ENCODE data around the gene MAPK8.

The MAPK8 gene

DNA sequence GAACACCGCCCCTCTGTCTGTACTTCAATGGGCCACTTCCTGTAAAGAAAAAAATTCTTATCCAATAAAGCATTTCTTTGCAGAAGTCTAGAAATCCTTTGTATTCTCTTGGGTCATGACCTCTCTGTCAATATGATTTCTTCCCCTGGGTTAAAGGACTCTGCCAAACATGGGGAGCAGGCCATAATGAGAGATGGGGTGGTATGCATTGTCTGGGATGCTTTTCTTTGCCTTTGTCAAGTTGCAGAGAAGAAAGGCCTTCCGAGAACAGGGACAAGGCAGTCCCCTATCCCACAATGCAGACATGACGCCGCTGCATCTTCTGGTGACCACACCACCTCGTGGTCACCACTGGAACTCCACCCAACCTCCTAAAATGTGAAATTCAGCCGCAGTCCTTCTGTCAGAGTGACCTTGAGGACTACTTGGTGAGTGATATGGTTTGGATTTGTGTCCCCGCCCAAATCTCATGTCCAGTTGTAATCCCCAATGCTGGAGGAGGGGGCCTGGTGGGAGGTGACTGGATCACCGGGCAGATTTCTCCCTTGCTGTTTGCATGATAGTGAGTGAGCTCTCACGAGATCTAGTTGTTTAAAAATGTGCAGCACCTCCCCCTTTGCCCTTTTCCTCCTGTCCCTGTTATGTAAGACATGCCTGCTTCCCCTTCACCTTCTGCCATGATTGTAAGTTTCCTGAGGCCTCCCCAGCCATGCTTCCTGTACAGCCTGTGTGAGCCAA, 16.8 kb upstream of the MAPK8 start:
- DNase-seq = peak; percentile 71
- in situ Hi-C loops (cut with MboI; ENCODE audit: low pct_unique_long_range_greater_than_20kb, low sequenced_read_pairs) = no loop called here

DNA sequence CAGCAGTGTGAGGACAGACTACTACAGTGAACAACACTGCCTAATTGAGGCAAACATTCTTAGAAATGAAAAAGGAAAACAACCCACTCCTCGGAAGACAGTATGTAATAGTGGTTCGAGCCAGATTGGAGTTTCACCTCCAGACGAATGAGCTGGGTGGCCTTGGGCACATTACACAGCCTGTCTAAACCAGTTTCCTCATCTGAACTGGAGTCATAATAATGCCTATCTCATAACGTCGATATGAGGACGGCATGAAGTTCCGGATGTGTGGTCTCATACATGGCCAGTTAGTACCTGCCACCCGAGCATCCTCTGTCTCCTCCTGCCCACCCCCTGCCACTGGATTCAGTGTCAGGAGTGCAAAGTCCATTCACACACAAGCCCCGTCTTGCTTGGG, 16.2 kb upstream of the MAPK8 start:
- in situ Hi-C loops (cut with MboI; ENCODE audit: low pct_unique_long_range_greater_than_20kb, low sequenced_read_pairs) = no loop called here
- DNase-seq = no peak

DNA sequence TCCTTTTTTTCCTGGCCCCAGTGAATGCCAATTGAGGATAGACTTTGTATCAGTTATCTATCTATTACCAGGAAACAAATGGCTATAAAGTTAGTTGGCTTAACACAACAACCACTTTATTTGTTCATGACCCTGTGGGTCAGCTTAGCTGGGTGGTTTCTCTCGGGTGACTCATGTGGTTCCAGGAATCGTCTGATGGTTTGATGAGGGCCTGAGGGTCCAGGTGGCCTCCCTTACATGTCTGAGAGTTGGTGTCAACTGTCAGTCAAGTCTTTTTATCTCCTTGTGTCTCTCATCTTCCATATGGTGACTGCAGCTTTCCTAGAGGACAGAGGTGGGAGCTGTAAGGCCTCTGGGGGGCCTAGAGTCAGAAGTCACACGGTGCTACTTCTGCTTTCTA, 15.3 kb upstream of the MAPK8 start:
- no peak for DNase-seq
- in situ Hi-C loops (cut with MboI; ENCODE audit: low pct_unique_long_range_greater_than_20kb, low sequenced_read_pairs) = no loop called here

DNA sequence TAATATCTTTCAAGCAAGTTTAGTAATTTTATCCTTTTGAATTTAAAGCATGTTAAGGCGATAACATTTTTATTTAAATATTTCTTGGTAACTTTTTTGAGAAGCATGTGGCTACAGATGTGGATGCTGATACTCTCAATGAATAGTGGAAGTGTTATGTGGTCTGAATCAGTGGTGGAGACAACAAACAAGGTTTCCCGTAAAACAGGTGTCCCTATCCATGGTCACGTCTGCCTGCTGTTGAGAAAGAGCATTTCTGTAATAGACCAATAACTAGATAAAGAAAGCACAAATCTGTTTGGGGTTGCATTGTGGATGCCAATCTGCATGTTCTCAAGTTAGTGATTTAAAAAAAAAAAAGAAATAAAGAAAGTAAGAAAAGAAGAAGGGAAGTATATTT, 13.9 kb upstream of the MAPK8 start:
- DNase-seq = no peak
- in situ Hi-C loops (cut with MboI; ENCODE audit: low pct_unique_long_range_greater_than_20kb, low sequenced_read_pairs) = no loop called here

- in situ Hi-C loops (cut with MboI; ENCODE audit: low pct_unique_long_range_greater_than_20kb, low sequenced_read_pairs) = no loop called here
- no peak for DNase-seq
These were observed 12.0 kb upstream of the MAPK8 start for GRCh38 chr10:48294431-48294830.

GRCh38 chr10:48296576-48297098, 9.8 kb upstream of the MAPK8 start:
- in situ Hi-C loops (cut with MboI; ENCODE audit: low pct_unique_long_range_greater_than_20kb, low sequenced_read_pairs) = no loop called here
- no peak for DNase-seq

- in situ Hi-C loops (cut with MboI; ENCODE audit: low pct_unique_long_range_greater_than_20kb, low sequenced_read_pairs) = no loop called here
- DNase-seq = no peak
These were observed 7.4 kb upstream of the MAPK8 start for GRCh38 chr10:48299066-48299465.

DNA sequence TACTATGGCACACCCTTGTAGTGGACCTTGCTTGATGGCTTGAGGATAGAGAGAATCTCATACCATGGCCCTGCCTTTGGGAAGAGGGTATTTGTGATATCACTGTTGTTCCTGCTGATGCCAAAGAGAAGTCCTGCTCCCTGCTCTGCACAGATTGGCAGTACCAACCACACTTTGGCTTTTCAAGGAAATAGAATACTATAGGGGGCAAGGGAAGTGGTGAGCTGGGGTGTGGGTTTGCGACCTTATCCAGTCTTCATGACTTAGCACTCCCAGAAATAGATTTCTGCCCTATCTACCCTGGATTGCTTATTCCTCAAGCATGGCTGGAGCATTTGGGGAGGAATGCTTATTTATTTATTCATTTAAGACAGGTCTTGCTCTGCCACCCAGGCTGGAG, 6.8 kb upstream of the MAPK8 start:
- no peak for DNase-seq
- in situ Hi-C loops (cut with MboI; ENCODE audit: low pct_unique_long_range_greater_than_20kb, low sequenced_read_pairs) = no loop called here

- in situ Hi-C loops (cut with MboI; ENCODE audit: low pct_unique_long_range_greater_than_20kb, low sequenced_read_pairs) = no loop called here
- DNase-seq = no peak
These were observed 5.9 kb upstream of the MAPK8 start for GRCh38 chr10:48300556-48300955.

- DNase-seq = no peak
- in situ Hi-C loops (cut with MboI; ENCODE audit: low pct_unique_long_range_greater_than_20kb, low sequenced_read_pairs) = no loop called here
These were observed 3.7 kb upstream of the MAPK8 start for GRCh38 chr10:48302515-48303476.

DNA sequence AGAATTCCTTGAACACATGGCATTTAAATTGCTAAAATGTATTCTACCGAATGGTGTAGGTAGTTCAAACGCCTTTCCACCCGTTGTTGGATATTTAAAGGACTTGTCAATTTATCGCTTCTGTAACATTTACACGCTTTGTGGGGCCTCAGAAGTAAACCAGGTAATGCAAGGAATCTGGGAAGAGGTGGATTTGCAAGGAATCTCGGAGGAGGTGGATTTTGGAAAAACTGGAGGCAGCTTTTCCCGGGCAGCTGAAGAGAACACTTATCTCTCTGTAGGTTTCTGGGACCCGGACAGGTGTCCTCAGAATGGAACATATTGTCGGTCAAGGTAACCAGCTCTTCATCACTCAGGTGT, 592 bp upstream of the MAPK8 start:
- no peak for DNase-seq
- in situ Hi-C loops (cut with MboI; ENCODE audit: low pct_unique_long_range_greater_than_20kb, low sequenced_read_pairs) = no loop called here

DNA sequence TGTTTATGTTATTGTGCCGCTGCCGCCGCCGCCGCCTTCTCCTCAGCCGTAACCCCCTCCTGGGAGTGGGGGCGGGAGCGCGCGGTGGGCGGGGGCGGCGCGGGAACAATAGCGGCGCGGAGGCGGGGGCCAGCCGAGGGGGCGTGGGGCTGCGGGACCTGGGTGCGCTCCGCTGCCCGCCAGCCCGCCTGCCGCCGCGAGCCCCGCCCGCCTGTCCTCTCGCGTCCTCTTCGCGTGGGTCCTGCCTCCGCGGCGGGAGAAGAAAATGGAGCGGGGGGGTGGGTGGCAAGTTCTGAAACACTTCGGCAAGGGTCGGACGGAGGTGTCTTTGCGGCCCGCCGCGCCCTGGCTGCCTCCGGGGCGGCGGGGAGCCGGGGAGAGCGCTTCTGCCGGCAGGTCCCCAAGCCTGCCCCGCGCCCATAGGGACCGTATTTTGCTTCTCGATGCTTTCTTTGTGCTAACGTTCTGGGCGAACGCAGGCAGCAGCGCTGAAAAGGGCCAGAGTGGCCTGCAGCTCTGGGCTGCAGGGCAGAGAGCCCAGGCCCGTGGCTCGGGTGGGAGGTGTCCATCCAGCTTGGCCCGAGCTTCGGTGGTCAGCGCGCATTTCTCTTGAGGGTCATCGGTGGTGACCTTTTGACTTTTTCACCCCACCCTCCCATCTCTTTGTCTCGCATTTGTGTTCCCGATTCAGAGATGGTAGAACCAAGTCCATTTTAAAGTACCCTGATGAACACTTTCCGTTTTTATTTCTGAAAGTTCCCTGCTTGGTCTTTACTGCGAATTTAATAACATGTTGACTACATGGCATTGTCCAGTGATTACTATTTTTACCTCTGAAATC, 613 bp downstream of the MAPK8 start:
- DNase-seq = peak; percentile 35
- in situ Hi-C loops (cut with MboI; ENCODE audit: low pct_unique_long_range_greater_than_20kb, low sequenced_read_pairs) = no loop called here

GRCh38 chr10:48307711-48308018, 1.2 kb downstream of the MAPK8 start:
- no peak for DNase-seq
- in situ Hi-C loops (cut with MboI; ENCODE audit: low pct_unique_long_range_greater_than_20kb, low sequenced_read_pairs) = no loop called here

- DNase-seq = no peak
- in situ Hi-C loops (cut with MboI; ENCODE audit: low pct_unique_long_range_greater_than_20kb, low sequenced_read_pairs) = no loop called here
These were observed 3.3 kb downstream of the MAPK8 start for GRCh38 chr10:48309711-48310226.

GRCh38 chr10:48314107-48314506, 7.6 kb downstream of the MAPK8 start:
- in situ Hi-C loops (cut with MboI; ENCODE audit: low pct_unique_long_range_greater_than_20kb, low sequenced_read_pairs) = no loop called here
- DNase-seq = no peak

DNA sequence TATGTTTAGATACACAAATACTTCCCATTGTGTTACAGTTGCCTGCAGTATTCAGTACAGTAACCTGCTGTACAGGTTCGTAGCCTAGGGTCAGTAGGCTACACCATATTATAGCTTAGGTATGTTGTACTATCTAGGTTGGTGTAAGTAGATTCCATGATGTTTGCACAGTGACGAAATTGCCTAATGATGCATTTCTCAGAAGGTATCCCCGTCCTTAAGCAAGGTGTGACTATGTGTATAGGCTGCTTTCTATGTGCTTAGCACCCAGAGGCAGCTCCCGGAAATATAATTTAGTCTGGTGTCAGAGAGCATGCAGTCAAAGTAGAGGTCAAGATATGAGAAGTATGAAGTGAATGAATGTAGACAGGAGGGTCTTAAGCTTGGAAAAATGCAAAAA, 9.8 kb downstream of the MAPK8 start:
- in situ Hi-C loops (cut with MboI; ENCODE audit: low pct_unique_long_range_greater_than_20kb, low sequenced_read_pairs) = no loop called here
- DNase-seq = no peak

GRCh38 chr10:48317321-48317990, 11.0 kb downstream of the MAPK8 start:
- DNase-seq = no peak
- in situ Hi-C loops (cut with MboI; ENCODE audit: low pct_unique_long_range_greater_than_20kb, low sequenced_read_pairs) = no loop called here

GRCh38 chr10:48322017-48322416, 15.5 kb downstream of the MAPK8 start:
- no peak for DNase-seq
- in situ Hi-C loops (cut with MboI; ENCODE audit: low pct_unique_long_range_greater_than_20kb, low sequenced_read_pairs) = no loop called here

- DNase-seq = no peak
- in situ Hi-C loops (cut with MboI; ENCODE audit: low pct_unique_long_range_greater_than_20kb, low sequenced_read_pairs) = no loop called here
These were observed 18.1 kb downstream of the MAPK8 start for GRCh38 chr10:48324580-48324979.
